B cell (primary cell): Measurements from ENCODE around the gene SIT1. TPM values are rescaled to one million over a fixed set of nuclear protein-coding genes. Genes with fewer than 3 reads are reported as not detected.

Source experiments
- ATAC-seq: fragments of 200-7000 bp; cut with Tn5 transposase; one replicate; pipeline ENCODE4 v1.10.0; 2021; ENCODE audit warnings: low read depth, mild to moderate bottlenecking, moderate number of reproducible peaks, moderate library complexity
- CTCF ChIA-PET: fragments of 350-600 bp; sonication (Branson Sonifier 250); formaldehyde crosslinking; loops from one replicate; lab custom pipeline; 2021; ENCODE audit warnings: antibody characterized with exemption, inconsistent platforms; lab: Charles Lee
- POLR2A ChIA-PET: fragments of 350-600 bp; sonication (Branson Sonifier 250); formaldehyde crosslinking; loops from one replicate; lab custom pipeline; 2021; ENCODE audit warnings: antibody characterized with exemption; lab: Charles Lee
- DNase-seq: peaks from one replicate; pipeline ENCODE4 v3.0.0; 2013
- H2AFZ ChIP-seq: 2 replicates; pipeline ENCODE4 v1.6.1; 2012; ENCODE audit warnings: mild to moderate bottlenecking, low read depth, low read length; ENCODE audit not compliant: insufficient read depth, poor library complexity, severe bottlenecking
- H3K27ac ChIP-seq, 2 donors: 1 replicate in 1 of 2; 2 replicates in 1 of 2; pipeline ENCODE4 v1.5.1; 2012 to 2013; ENCODE audit warnings: low read length in 2 of 2, mild to moderate bottlenecking in 2 of 2, moderate library complexity in 1 of 2
- H3K27me3 ChIP-seq, 4 experiments: fragments of 200-600 bp in 1 of 4; sonication (generic) in 1 of 4; replicated peaks in 1 of 4; 1 replicate in 2 of 4; 2 replicates in 2 of 4; pipeline versions ENCODE4 v1.6.1 to v1.7.0; 2013 to 2016; ENCODE audit warnings: low read length in 3 of 4, mild to moderate bottlenecking in 2 of 4, mixed read lengths in 1 of 4, moderate library complexity in 1 of 4; ENCODE audit not compliant: insufficient read depth in 4 of 4, control insufficient read depth in 3 of 4; ENCODE audit errors: control extremely low read depth in 1 of 4
- H3K36me3 ChIP-seq, 2 experiments: replicated peaks in 1 of 2; 1 replicate in 1 of 2; 2 replicates in 1 of 2; pipeline versions ENCODE4 v1.6.1 to v1.7.1; 2013; ENCODE audit warnings: low read length in 1 of 2; ENCODE audit not compliant: insufficient read depth in 2 of 2, control insufficient read depth in 1 of 2; ENCODE audit errors: control extremely low read depth in 1 of 2, extremely low read depth in 1 of 2
- H3K4me1 ChIP-seq, 2 donors: fragments of 200-600 bp in 1 of 2; sonication (generic) in 1 of 2; 1 replicate in 1 of 2; 2 replicates in 1 of 2; pipeline versions ENCODE4 v1.5.1 to v1.6.1; 2013 to 2017; ENCODE audit warnings: low read length in 2 of 2; ENCODE audit not compliant: control insufficient read depth in 2 of 2, insufficient read depth in 2 of 2
- H3K4me2 ChIP-seq: replicated peaks from 2 replicates; pipeline ENCODE3; 2012; ENCODE audit warnings: mild to moderate bottlenecking, low read depth, low read length; ENCODE audit not compliant: poor library complexity, severe bottlenecking
- H3K4me3 ChIP-seq, 5 experiments: fragments of 200-600 bp in 1 of 5; sonication (generic) in 1 of 5; 1 replicate in 3 of 5; 2 replicates in 2 of 5; pipeline versions ENCODE4 v1.5.1 to v1.7.0; 2011 to 2016; ENCODE audit warnings: low read length in 4 of 5, mild to moderate bottlenecking in 4 of 5, low read depth in 2 of 5, control low read depth in 1 of 5, moderate library complexity in 1 of 5; ENCODE audit not compliant: insufficient read depth in 1 of 5; ENCODE audit errors: control extremely low read depth in 1 of 5, extremely low read depth in 1 of 5
- H3K79me2 ChIP-seq: fragments of 200-600 bp; sonication (generic); one replicate; pipeline ENCODE4 v1.6.0; 2016; ENCODE audit warnings: low read length; ENCODE audit not compliant: control insufficient read depth, insufficient read depth
- H3K9ac ChIP-seq: fragments of 200-600 bp; sonication (generic); 2 replicates; pipeline ENCODE4 v1.6.1; 2017; ENCODE audit warnings: mild to moderate bottlenecking, low read length, moderate library complexity
- H3K9me3 ChIP-seq, 3 donors: one replicate each; pipeline versions ENCODE4 v1.6.1 to v1.7.1; 2013; ENCODE audit warnings: low read length in 2 of 3; ENCODE audit not compliant: control insufficient read depth in 2 of 3, insufficient read depth in 1 of 3; ENCODE audit errors: control extremely low read depth in 1 of 3
- H4K20me1 ChIP-seq: 2 replicates; pipeline ENCODE4 v1.6.0; 2012; ENCODE audit warnings: mild to moderate bottlenecking, low read length; ENCODE audit not compliant: insufficient read depth, control insufficient read depth, poor library complexity, severe bottlenecking
- H3K27ac Mint-ChIP-seq: one replicate; pipeline ENCODE4 v1.8.0; 2021; ENCODE audit warnings: mixed read lengths
- H3K27me3 Mint-ChIP-seq: one replicate; pipeline ENCODE4 v1.8.0; 2021; ENCODE audit warnings: mixed read lengths
- H3K4me1 Mint-ChIP-seq: one replicate; pipeline ENCODE4 v1.8.0; 2021; ENCODE audit warnings: mixed read lengths
- H3K4me3 Mint-ChIP-seq: one replicate; pipeline ENCODE4 v1.8.0; 2021; ENCODE audit warnings: mixed read lengths
- H3K9me3 Mint-ChIP-seq: one replicate; pipeline ENCODE4 v1.8.0; 2022; ENCODE audit warnings: mixed read lengths; ENCODE audit not compliant: insufficient read depth
- CTCF ChIP-seq: fragments of 200-600 bp; IDR thresholded peaks from one replicate; pipeline ENCODE4 v1.8.0; 2022; ENCODE audit warnings: antibody characterized with exemption, mild to moderate bottlenecking
- EZH2 ChIP-seq: IDR thresholded peaks from 2 replicates; pipeline ENCODE4 v1.6.1; 2012; ENCODE audit warnings: borderline replicate concordance, low read depth, mild to moderate bottlenecking, moderate library complexity, low read length; ENCODE audit not compliant: insufficient read depth, poor library complexity, severe bottlenecking
- WGBS: methylation state at CpG from one replicate; pipeline ENCODE4 v1.1.5; 2013; ENCODE audit warnings: missing lambda C conversion rate; ENCODE audit not compliant: insufficient coverage; 5-methylcytosine and 5-hydroxymethylcytosine counted together
- intact Hi-C: fragments of 100-400 bp; cut with micrococcal nuclease; formaldehyde crosslinking; loops from one replicate; pipeline ENCODE4 v1.10.0; 2022
- polyA plus RNA-seq: library from polyadenylated mRNA; depleted of rRNA; stranded (reverse); fragments of >200 nt; gene quantifications from 2 replicates; pipeline ENCODE4 v1.2.3, GENCODE V29; 2012
- total RNA-seq, 2 donors: library from RNA; stranded (reverse); fragments of 120-200 nt in 1 of 2; gene quantifications; 1 replicate in 1 of 2; 2 replicates in 1 of 2; pipeline versions ENCODE4 v1.2.3 to v1.2.4, GENCODE V29; 2013 to 2022

The SIT1 gene
- total and polyA plus RNA-seq, 2 donors (not counting 1 experiment from before 2014, with no cell fraction given): 37.1 to 38.5 TPM

- intact Hi-C loops: no loop called here
- Histone ChIP-seq H3K4me3 (peak overlapping the region; percentile 18 to 89 (median 67)), H3K79me2 (no peaks in the 10 kb centered on the region), H3K4me2 (peak overlapping the region; percentile 99), H3K9me3 (no peaks in the 10 kb centered on the region), H3K4me1 (peaks cover 3 to 19% of the 10 kb centered on the region in 2 donors), H3K36me3 (peaks cover 0 to 7% of the 10 kb centered on the region in 2 experiments), H4K20me1 (no peaks in the 10 kb centered on the region), H3K9ac (peak overlapping the region; percentile 83), H3K27ac (no peak overlapping the region), H3K27me3 (no peaks in the 10 kb centered on the region), H2AFZ (peak overlapping the region; percentile 87)
- H3K27me3 Mint-ChIP-seq: no peaks in the 10 kb centered on the region
- peak overlapping the region; percentile 88 for H3K4me3 Mint-ChIP-seq
- DNase-seq (no peak), ATAC-seq (no peak)
- H3K9me3 Mint-ChIP-seq: no peaks in the 10 kb centered on the region
- no peak for TF ChIP-seq EZH2
- no peak for TF ChIP-seq CTCF
- peak overlapping the region; percentile 65 for H3K27ac Mint-ChIP-seq
- peaks cover 12% of the 10 kb centered on the region for H3K4me1 Mint-ChIP-seq
- WGBS: 21% methylated on average over 6 of the region's 10 CpGs
- CTCF ChIA-PET: interaction anchor here (0.8 to 10.0 kb wide), 8 partner anchors 22 to 77 kb away, joined by 3 to 195 read pairs (median 7); partner anchors contain the start of genes CCDC107, CD72, CREB3 and RMRP
- POLR2A ChIA-PET: interaction anchor here (0.8 to 2.5 kb wide), 4 partner anchors 33 to 1673 kb away, joined by 3 to 11 read pairs (median 4); partner anchors contain the start of genes CCDC107, CREB3, RMRP and TLN1
These were observed 40.6 kb upstream of the SIT1 start for GRCh38 chr9:35691334-35691650.

- H3K9me3 ChIP-seq: no peaks in the 10 kb centered on the region
- H3K4me3 ChIP-seq: peak overlapping the region; percentile 18 to 89 (median 67)
- peaks cover 0 to 2% of the 10 kb centered on the region in 2 experiments for H3K36me3 ChIP-seq
- no peaks in the 10 kb centered on the region for H4K20me1 ChIP-seq
- peak; percentile 48 for ATAC-seq
- Mint-ChIP-seq H3K4me1 (peaks cover 11% of the 10 kb centered on the region), H3K9me3 (no peaks in the 10 kb centered on the region), H3K27me3 (no peaks in the 10 kb centered on the region), H3K4me3 (peak overlapping the region; percentile 88), H3K27ac (peak overlapping the region; percentile 65)
- peak overlapping the region in 1 of 2 donors; percentile 65 for H3K27ac ChIP-seq
- H3K9ac ChIP-seq: peak overlapping the region; percentile 83
- peak overlapping the region; percentile 87 for H2AFZ ChIP-seq
- H3K79me2 ChIP-seq: no peaks in the 10 kb centered on the region
- under 1% methylated on average over 45 of the region's 61 CpGs for WGBS
- ChIA-PET CTCF (interaction anchor here (0.7 to 10.0 kb wide), 10 partner anchors 15 to 76 kb away, joined by 3 to 195 read pairs (median 6); partner anchors contain the start of genes CCDC107, CD72, CREB3 and RMRP), POLR2A (interaction anchor here (0.6 to 2.5 kb wide), 9 partner anchors 13 to 1738 kb away, joined by 3 to 11 read pairs (median 3); partner anchors contain the start of genes CA9, CCDC107, CREB3 and RMRP)
- no peak for TF ChIP-seq CTCF
- TF ChIP-seq EZH2: no peak
- H3K4me2 ChIP-seq: peak overlapping the region; percentile 99
- peaks cover 3 to 17% of the 10 kb centered on the region in 2 donors for H3K4me1 ChIP-seq
- DNase-seq: peak; percentile 38
- intact Hi-C loops: loop anchor here (1.0 kb wide), 1 partner anchor 31 kb away; no protein-coding TSS in a partner anchor
- H3K27me3 ChIP-seq: no peaks in the 10 kb centered on the region
These were observed 40.0 kb upstream of the SIT1 start for GRCh38 chr9:35690614-35691333.
